Neural cell (in vitro differentiated cells): ENCODE measurements around the gene GFRA4. TPM values are rescaled to one million over a fixed set of nuclear protein-coding genes. Genes with fewer than 3 reads are reported as not detected.

Experiments used
- H2AFZ ChIP-seq: fragments of 200-600, 300-800 bp; sonication (generic), shearing (Covaris generic); 2 replicates; pipeline ENCODE4 v1.6.0; 2014; ENCODE audit warnings: low read depth, mild to moderate bottlenecking, antibody characterized with exemption, low read length, moderate library complexity
- H3F3A ChIP-seq: fragments of 200-600 bp; shearing (Covaris generic); 2 replicates; pipeline ENCODE4 v1.6.1; 2016; ENCODE audit warnings: mild to moderate bottlenecking, moderate library complexity, mixed read lengths, antibody characterized with exemption, low read length; ENCODE audit not compliant: insufficient read depth, poor library complexity, severe bottlenecking
- H3K27ac ChIP-seq: fragments of 200-600, 300-800 bp; sonication (generic), shearing (Covaris generic); 2 replicates; pipeline ENCODE4 v1.5.1; 2014; ENCODE audit warnings: mild to moderate bottlenecking, low read length, moderate library complexity
- H3K27me3 ChIP-seq: fragments of 300-800, 200-600 bp; sonication (generic), shearing (Covaris generic); 2 replicates; pipeline ENCODE4 v1.6.0; 2014; ENCODE audit warnings: mild to moderate bottlenecking, low read depth, low read length, moderate library complexity; ENCODE audit not compliant: insufficient read depth
- H3K36me3 ChIP-seq: fragments of 300-800, 200-600 bp; sonication (generic), shearing (Covaris generic); 2 replicates; pipeline ENCODE4 v1.5.1; 2014; ENCODE audit warnings: mild to moderate bottlenecking, antibody characterized with exemption, low read length, moderate library complexity; ENCODE audit not compliant: insufficient read depth
- H3K4me2 ChIP-seq: fragments of 300-800, 200-600 bp; sonication (generic), shearing (Covaris generic); 2 replicates; pipeline ENCODE4 v1.6.0; 2014; ENCODE audit warnings: mild to moderate bottlenecking, low read length
- H3K4me3 ChIP-seq: fragments of 300-800, 200-600 bp; sonication (generic), shearing (Covaris generic); 2 replicates; pipeline ENCODE4 v1.5.1; 2014; ENCODE audit warnings: mild to moderate bottlenecking, low read length, moderate library complexity
- H3K79me2 ChIP-seq: fragments of 200-600 bp; shearing (Covaris generic); replicated peaks from 2 replicates; pipeline ENCODE4 v1.6.0; 2014; ENCODE audit warnings: mild to moderate bottlenecking, low read length, moderate library complexity; ENCODE audit not compliant: insufficient read depth
- H3K9ac ChIP-seq: fragments of 300-800, 200-600 bp; sonication (generic), shearing (Covaris generic); 2 replicates; pipeline ENCODE4 v1.6.1; 2016; ENCODE audit warnings: mild to moderate bottlenecking, low read length, mixed read lengths
- H3K9me2 ChIP-seq: fragments of 200-600 bp; shearing (Covaris generic); 2 replicates; pipeline ENCODE4 v1.6.1; 2016; ENCODE audit warnings: mild to moderate bottlenecking, low read length, mixed read lengths; ENCODE audit not compliant: insufficient read depth
- H3K9me3 ChIP-seq: fragments of 200-600, 300-800 bp; sonication (generic), shearing (Covaris generic); 2 replicates; pipeline ENCODE4 v1.6.1; 2016; ENCODE audit warnings: mild to moderate bottlenecking, mixed run types, low read length, moderate library complexity, mixed read lengths
- H4K20me1 ChIP-seq: fragments of 200-600 bp; shearing (Covaris generic); 2 replicates; pipeline ENCODE4 v1.6.1; 2016; ENCODE audit warnings: mild to moderate bottlenecking, mixed run types; ENCODE audit not compliant: insufficient read depth
- CTCF ChIP-seq: fragments of 450-650 bp; IDR thresholded peaks from 2 replicates; pipeline ENCODE4 v1.5.1; 2014; ENCODE audit warnings: antibody characterized with exemption, mild to moderate bottlenecking, moderate library complexity; ENCODE audit not compliant: poor library complexity, severe bottlenecking
- EP300 ChIP-seq: fragments of 450-650 bp; conservative IDR thresholded peaks from 2 replicates; pipeline ENCODE4 v1.6.1; 2014; ENCODE audit warnings: antibody characterized with exemption, mild to moderate bottlenecking, moderate library complexity; ENCODE audit not compliant: poor library complexity, severe bottlenecking
- EZH2 ChIP-seq: fragments of 200-600, 300-800 bp; shearing (Covaris generic), sonication (generic); IDR thresholded peaks from 2 replicates; pipeline ENCODE4 v1.6.1; 2014; ENCODE audit warnings: antibody characterized with exemption, low read length, borderline replicate concordance, mild to moderate bottlenecking; ENCODE audit not compliant: insufficient read depth, poor library complexity, severe bottlenecking
- MXI1 ChIP-seq: fragments of 450-650 bp; conservative IDR thresholded peaks from 2 replicates; pipeline ENCODE4 v1.6.1; 2014; ENCODE audit warnings: antibody characterized with exemption, mild to moderate bottlenecking; ENCODE audit not compliant: poor library complexity, severe bottlenecking
- POLR2AphosphoS5 ChIP-seq: IDR thresholded peaks from 2 replicates; pipeline ENCODE4 v1.6.1; 2012
- RAD21 ChIP-seq: fragments of 450-650 bp; conservative IDR thresholded peaks from 2 replicates; pipeline ENCODE4 v1.6.1; 2014; ENCODE audit warnings: antibody characterized with exemption, mild to moderate bottlenecking, moderate library complexity
- REST ChIP-seq: IDR thresholded peaks from 2 replicates; pipeline ENCODE4 v1.6.1; 2012; ENCODE audit warnings: borderline replicate concordance
- SMC3 ChIP-seq: fragments of 450-650 bp; conservative IDR thresholded peaks from 2 replicates; pipeline ENCODE4 v1.6.1; 2014; ENCODE audit warnings: antibody characterized with exemption, mild to moderate bottlenecking, moderate library complexity; ENCODE audit not compliant: poor library complexity
- TAF1 ChIP-seq: IDR thresholded peaks from 2 replicates; pipeline ENCODE4 v1.6.1; 2012; ENCODE audit warnings: low read depth
- polyA plus RNA-seq: library from polyadenylated mRNA; depleted of rRNA; stranded (reverse); fragments of >200 nt; gene quantifications from 2 replicates; pipeline ENCODE4 v1.2.3, GENCODE V29; 2014

GFRA4 gene
- polyA plus RNA-seq, 1 donor from 2014 or later = not detected

GRCh38 chr20:3659492-3660261 lies 3.5 kb downstream of the GFRA4 start:
- no peaks in the 10 kb centered on the region for H4K20me1 ChIP-seq
- no peak for TF ChIP-seq MXI1
- TF ChIP-seq EP300 = no peak
- no peak for TF ChIP-seq CTCF
- no peak for TF ChIP-seq REST
- TF ChIP-seq RAD21 = no peak
- no peak for TF ChIP-seq EZH2
- TF ChIP-seq TAF1 = no peak
- TF ChIP-seq POLR2AphosphoS5 = no peak
- no peak for TF ChIP-seq SMC3
- H3K9me2 ChIP-seq = no peaks in the 10 kb centered on the region
- no peaks in the 10 kb centered on the region for H3K36me3 ChIP-seq
- H3K27ac ChIP-seq = no peak overlapping the region
- H3K27me3 ChIP-seq = no peaks in the 10 kb centered on the region
- no peak overlapping the region for H3K4me3 ChIP-seq
- no peaks in the 10 kb centered on the region for H3F3A ChIP-seq
- no peak overlapping the region for H3K4me2 ChIP-seq
- no peak overlapping the region for H2AFZ ChIP-seq
- no peaks in the 10 kb centered on the region for H3K79me2 ChIP-seq
- no peaks in the 10 kb centered on the region for H3K9me3 ChIP-seq
- H3K9ac ChIP-seq = no peak overlapping the region

- no peak overlapping the region for H3K9ac ChIP-seq
- H3K27ac ChIP-seq = no peak overlapping the region
- H3F3A ChIP-seq = no peaks in the 10 kb centered on the region
- no peak overlapping the region for H3K4me2 ChIP-seq
- TF ChIP-seq REST = no peak
- no peak for TF ChIP-seq EZH2
- TF ChIP-seq TAF1 = no peak
- no peak for TF ChIP-seq POLR2AphosphoS5
- TF ChIP-seq SMC3 = no peak
- no peak for TF ChIP-seq RAD21
- TF ChIP-seq CTCF = no peak
- no peak for TF ChIP-seq EP300
- TF ChIP-seq MXI1 = no peak
- H3K27me3 ChIP-seq = no peaks in the 10 kb centered on the region
- no peak overlapping the region for H3K4me3 ChIP-seq
- H3K9me3 ChIP-seq = no peaks in the 10 kb centered on the region
- H4K20me1 ChIP-seq = no peaks in the 10 kb centered on the region
- H3K79me2 ChIP-seq = no peaks in the 10 kb centered on the region
- no peak overlapping the region for H2AFZ ChIP-seq
- H3K9me2 ChIP-seq = no peaks in the 10 kb centered on the region
- no peaks in the 10 kb centered on the region for H3K36me3 ChIP-seq
Observed at GRCh38 chr20:3658716-3659491, 4.3 kb downstream of the GFRA4 start.
